CD4-positive, alpha-beta T cell (primary cell): Measurements from ENCODE around the gene HDC. TPM values are rescaled to one million over a fixed set of nuclear protein-coding genes. Genes with fewer than 3 reads are reported as not detected.
A peak's percentile ranks its signal among the peaks of the same experiment; 100 is the strongest.

Experiments
- ATAC-seq: fragments of 200-7000 bp; cut with Tn5 transposase; one replicate; pipeline ENCODE4 v1.10.0; 2022; ENCODE audit warnings: mild to moderate bottlenecking; ENCODE audit not compliant: poor library complexity
- CTCF ChIA-PET: fragments of 350-600 bp; sonication (Branson Sonifier 250); formaldehyde crosslinking; loops from one replicate; lab custom pipeline; 2021; ENCODE audit warnings: antibody characterized with exemption, inconsistent platforms; lab: Charles Lee
- POLR2A ChIA-PET: fragments of 350-600 bp; sonication (Branson Sonifier 250); formaldehyde crosslinking; loops from one replicate; lab custom pipeline; 2021; ENCODE audit warnings: antibody characterized with exemption, inconsistent platforms; lab: Charles Lee
- DNase-seq, 14 experiments: peaks; one replicate each; pipeline ENCODE4 v3.0.0-alpha.2; 2013 to 2020; ENCODE audit warnings: mixed read lengths in 2 of 14
- H3K27ac ChIP-seq, 2 donors: one replicate each; pipeline versions ENCODE4 v1.5.1 to v1.7.0; 2013; ENCODE audit warnings: low read length in 2 of 2, low read depth in 1 of 2, mild to moderate bottlenecking in 1 of 2
- H3K27me3 ChIP-seq, 2 experiments: 1 replicate in 1 of 2; 2 replicates in 1 of 2; pipeline versions ENCODE4 v1.6.1 to v1.7.0; 2013; ENCODE audit warnings: low read length in 2 of 2, control low read depth in 1 of 2, mild to moderate bottlenecking in 1 of 2, moderate library complexity in 1 of 2; ENCODE audit not compliant: insufficient read depth in 2 of 2, control insufficient read depth in 1 of 2
- H3K36me3 ChIP-seq: one replicate; pipeline ENCODE4 v1.6.1; 2013; ENCODE audit warnings: low read length, control low read depth; ENCODE audit not compliant: insufficient read depth
- H3K4me1 ChIP-seq: one replicate; pipeline ENCODE4 v1.6.1; 2013; ENCODE audit warnings: low read length, control low read depth; ENCODE audit not compliant: insufficient read depth
- H3K4me3 ChIP-seq: one replicate; pipeline ENCODE4 v1.5.1; 2013; ENCODE audit warnings: mild to moderate bottlenecking, low read length, moderate library complexity
- H3K9me3 ChIP-seq, 2 experiments: 1 replicate in 1 of 2; 2 replicates in 1 of 2; pipeline versions ENCODE4 v1.6.1 to v1.7.0; 2013; ENCODE audit warnings: low read length in 2 of 2, mild to moderate bottlenecking in 2 of 2, control low read depth in 1 of 2, moderate library complexity in 1 of 2; ENCODE audit not compliant: control insufficient read depth in 1 of 2, insufficient read depth in 1 of 2
- H3K27ac Mint-ChIP-seq: one replicate; pipeline ENCODE4 v1.8.0; 2020; ENCODE audit warnings: mixed read lengths
- H3K27me3 Mint-ChIP-seq: one replicate; pipeline ENCODE4 v1.8.0; 2021; ENCODE audit warnings: mixed read lengths
- H3K36me3 Mint-ChIP-seq: one replicate; pipeline ENCODE4 v1.8.0; 2021; ENCODE audit warnings: low read depth, mixed read lengths
- H3K4me1 Mint-ChIP-seq: one replicate; pipeline ENCODE4 v1.8.0; 2021; ENCODE audit warnings: low read depth, mixed read lengths
- H3K4me3 Mint-ChIP-seq: one replicate; pipeline ENCODE4 v1.8.0; 2020; ENCODE audit warnings: mild to moderate bottlenecking, mixed read lengths
- H3K9me3 Mint-ChIP-seq: one replicate; pipeline ENCODE4 v1.8.0; 2020; ENCODE audit warnings: mixed read lengths
- intact Hi-C, 2 experiments: fragments of 100-400 bp; cut with DNase I in 1 of 2; cut with micrococcal nuclease in 1 of 2; formaldehyde crosslinking; loops; one replicate each; pipeline versions ENCODE4 v1.15.1 to v1.9.0; 2023 to 2025; cut with DNase I, micrococcal nuclease
- total RNA-seq, 174 experiments: library from RNA in 2 of 174; stranded (reverse) in 2 of 174; gene quantifications; one replicate each; pipeline ENCODE4 v1.2.3 and lab custom pipeline; 2021 to 2026
- TF ChIP-seq, protein P1 (sequence below): fragments of 200-600 bp; IDR thresholded peaks from one replicate; pipeline ENCODE4 v1.8.0; 2022; ENCODE audit warnings: antibody characterized with exemption, mild to moderate bottlenecking

HDC gene
- total RNA-seq, 2 experiments from 2014 or later: 0.08 TPM; not detected in 1

DNA sequence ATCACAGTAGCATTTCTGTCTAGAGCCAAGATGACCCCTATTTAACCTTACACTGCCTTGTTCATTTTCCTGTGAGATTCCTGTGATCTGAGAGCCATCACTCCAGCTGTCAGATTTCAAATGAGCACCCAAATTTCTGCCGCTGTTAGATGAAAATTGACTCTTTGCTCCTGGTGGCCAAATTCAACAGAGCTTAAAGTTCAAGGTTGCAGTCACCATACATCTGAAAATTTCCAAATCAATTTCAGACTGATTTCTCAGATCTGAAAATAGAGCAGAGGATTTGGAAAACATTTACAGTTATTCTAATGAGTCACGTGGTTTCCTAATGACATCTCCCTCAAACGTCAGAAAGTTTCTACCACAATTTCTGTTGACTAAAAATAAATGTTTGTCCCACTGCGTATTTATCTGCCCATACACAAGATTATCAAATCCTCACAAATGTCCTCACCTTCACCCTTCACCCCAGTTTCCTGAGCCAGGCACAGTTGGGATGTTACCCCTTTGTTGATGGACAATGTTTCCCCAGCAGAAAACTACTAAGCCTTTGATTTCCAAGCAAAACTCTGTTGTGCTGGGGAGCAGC lies 16.4 kb downstream of the HDC start:
- peaks cover 16% of the 10 kb centered on the region for H3K4me1 ChIP-seq
- H3K9me3 ChIP-seq: no peaks in the 10 kb centered on the region
- Mint-ChIP-seq H3K36me3 (no peaks in the 10 kb centered on the region), H3K4me3 (no peak overlapping the region), H3K27me3 (no peaks in the 10 kb centered on the region), H3K4me1 (peaks cover 23% of the 10 kb centered on the region), H3K9me3 (no peaks in the 10 kb centered on the region), H3K27ac (peak overlapping the region; percentile 95)
- H3K36me3 ChIP-seq: no peaks in the 10 kb centered on the region
- ChIA-PET POLR2A (interaction anchor here (0.6 kb wide), 1 partner anchor 31 kb away, joined by 3 read pairs; no protein-coding TSS in a partner anchor), CTCF (interaction anchor here (1.4 kb wide), 1 partner anchor 9 kb away, joined by 3 read pairs; no protein-coding TSS in a partner anchor)
- no peak overlapping the region for H3K4me3 ChIP-seq
- no peak overlapping the region for H3K27ac ChIP-seq
- DNase-seq: no peak
- intact Hi-C loops: no loop called here
- TF ChIP-seq, protein P1, sequence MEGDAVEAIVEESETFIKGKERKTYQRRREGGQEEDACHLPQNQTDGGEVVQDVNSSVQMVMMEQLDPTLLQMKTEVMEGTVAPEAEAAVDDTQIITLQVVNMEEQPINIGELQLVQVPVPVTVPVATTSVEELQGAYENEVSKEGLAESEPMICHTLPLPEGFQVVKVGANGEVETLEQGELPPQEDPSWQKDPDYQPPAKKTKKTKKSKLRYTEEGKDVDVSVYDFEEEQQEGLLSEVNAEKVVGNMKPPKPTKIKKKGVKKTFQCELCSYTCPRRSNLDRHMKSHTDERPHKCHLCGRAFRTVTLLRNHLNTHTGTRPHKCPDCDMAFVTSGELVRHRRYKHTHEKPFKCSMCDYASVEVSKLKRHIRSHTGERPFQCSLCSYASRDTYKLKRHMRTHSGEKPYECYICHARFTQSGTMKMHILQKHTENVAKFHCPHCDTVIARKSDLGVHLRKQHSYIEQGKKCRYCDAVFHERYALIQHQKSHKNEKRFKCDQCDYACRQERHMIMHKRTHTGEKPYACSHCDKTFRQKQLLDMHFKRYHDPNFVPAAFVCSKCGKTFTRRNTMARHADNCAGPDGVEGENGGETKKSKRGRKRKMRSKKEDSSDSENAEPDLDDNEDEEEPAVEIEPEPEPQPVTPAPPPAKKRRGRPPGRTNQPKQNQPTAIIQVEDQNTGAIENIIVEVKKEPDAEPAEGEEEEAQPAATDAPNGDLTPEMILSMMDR: no peak
- no peak for ATAC-seq
- no peaks in the 10 kb centered on the region for H3K27me3 ChIP-seq

DNA sequence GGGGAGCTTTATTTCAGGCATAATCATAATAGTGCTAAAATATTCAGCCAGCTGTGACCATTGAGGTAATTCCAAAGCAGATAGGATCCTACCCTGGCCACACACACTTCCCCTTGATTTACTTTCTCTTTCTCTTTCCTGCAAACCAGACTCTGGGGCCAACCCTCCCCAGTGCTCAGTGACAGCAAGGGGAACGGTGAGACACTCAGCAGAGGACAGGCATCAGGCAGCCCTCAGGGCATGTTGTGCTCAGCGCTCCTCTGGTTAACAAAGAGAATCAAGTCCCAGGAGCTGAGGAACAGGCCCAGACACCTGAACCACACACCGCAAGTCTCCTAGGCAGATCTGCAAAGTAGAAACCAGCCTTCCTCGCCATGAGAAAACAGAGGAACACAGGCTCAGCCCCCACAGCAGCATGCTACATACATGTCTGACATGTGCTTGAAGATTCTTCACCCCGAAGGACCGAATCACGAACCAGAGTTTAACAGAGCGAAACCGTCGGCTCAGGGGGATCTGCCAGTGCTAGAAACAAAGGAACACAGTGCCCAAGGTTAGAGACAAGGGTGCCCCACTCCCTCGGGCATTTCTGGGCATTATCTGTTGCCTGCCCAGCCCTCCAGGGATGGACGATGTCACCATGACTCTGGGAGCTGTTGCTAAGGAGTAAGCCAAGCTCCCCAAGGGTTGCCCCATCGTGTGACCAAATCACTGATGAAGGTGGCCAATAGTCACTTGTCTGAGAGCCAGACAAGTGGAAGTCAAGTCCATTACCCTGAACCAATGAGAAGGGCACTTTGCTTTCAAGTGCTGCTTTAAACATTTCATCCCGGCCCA lies 17.5 kb downstream of the HDC start:
- POLR2A ChIA-PET: interaction anchor here (0.9 to 1.3 kb wide), 2 partner anchors 106 to 107 kb away, joined by 3 to 5 read pairs; partner anchors contain the start of gene GABPB1
- H3K36me3 Mint-ChIP-seq: no peaks in the 10 kb centered on the region
- H3K9me3 ChIP-seq: no peaks in the 10 kb centered on the region
- peak; percentile 93 for ATAC-seq
- CTCF ChIA-PET: interaction anchor here (1.4 kb wide), 1 partner anchor 10 kb away, joined by 3 read pairs; no protein-coding TSS in a partner anchor
- no peaks in the 10 kb centered on the region for H3K27me3 ChIP-seq
- peak in 11 of 14 experiments; percentile 6 to 68 (median 34) for DNase-seq
- peak overlapping the region; percentile 84 for H3K4me3 Mint-ChIP-seq
- H3K27ac Mint-ChIP-seq: peak overlapping the region; percentile 95
- H3K9me3 Mint-ChIP-seq: no peaks in the 10 kb centered on the region
- H3K27ac ChIP-seq: peak overlapping the region; percentile 47 to 68
- TF ChIP-seq, protein P1: no peak
- H3K36me3 ChIP-seq: no peaks in the 10 kb centered on the region
- peaks cover 23% of the 10 kb centered on the region for H3K4me1 Mint-ChIP-seq
- peaks cover 16% of the 10 kb centered on the region for H3K4me1 ChIP-seq
- peak overlapping the region; percentile 27 for H3K4me3 ChIP-seq
- intact Hi-C loops: no loop called here
- H3K27me3 Mint-ChIP-seq: no peaks in the 10 kb centered on the region

DNA sequence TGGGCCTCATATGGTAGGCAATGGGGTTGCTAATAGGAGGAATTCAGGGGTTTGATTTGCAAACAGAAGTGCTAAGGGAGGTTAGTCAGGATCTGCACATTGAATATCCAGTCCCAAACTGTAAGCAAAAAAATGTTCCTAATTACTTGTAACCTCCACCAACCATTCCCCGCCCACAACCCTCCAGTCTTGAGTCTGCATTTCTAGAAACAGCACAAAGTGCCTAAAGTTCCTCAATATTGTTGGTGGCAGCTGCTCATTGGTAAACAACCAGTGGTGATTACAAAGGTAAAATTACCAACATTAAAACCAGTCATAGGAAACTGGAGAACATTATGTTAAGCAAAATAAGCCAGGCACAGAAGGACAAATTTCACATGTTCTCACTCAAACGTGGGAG lies 18.9 kb downstream of the HDC start:
- H3K9me3 Mint-ChIP-seq: no peaks in the 10 kb centered on the region
- Histone ChIP-seq H3K4me1 (peaks cover 16% of the 10 kb centered on the region), H3K9me3 (no peaks in the 10 kb centered on the region), H3K27me3 (no peaks in the 10 kb centered on the region), H3K36me3 (no peaks in the 10 kb centered on the region), H3K4me3 (no peak overlapping the region), H3K27ac (no peak overlapping the region)
- H3K4me1 Mint-ChIP-seq: peaks cover 23% of the 10 kb centered on the region
- CTCF ChIA-PET: no interaction called here
- intact Hi-C loops: no loop called here
- no peak overlapping the region for H3K4me3 Mint-ChIP-seq
- no peaks in the 10 kb centered on the region for H3K36me3 Mint-ChIP-seq
- DNase-seq (no peak), ATAC-seq (no peak)
- no peaks in the 10 kb centered on the region for H3K27me3 Mint-ChIP-seq
- POLR2A ChIA-PET: no interaction called here
- no peak overlapping the region for H3K27ac Mint-ChIP-seq
- TF ChIP-seq, protein P1: no peak
